Mammary microvascular endothelial cell (primary cell): ENCODE measurements around the gene RSAD1. TPM values are rescaled to one million over a fixed set of nuclear protein-coding genes. Genes with fewer than 3 reads are reported as not detected.

Source experiments
- total RNA-seq: library from RNA; depleted of rRNA; stranded (reverse); fragments of >200 nt; gene quantifications from 2 replicates; pipeline ENCODE4 v1.2.3, GENCODE V29; 2015

RSAD1 gene
- 21.6 and 21.8 TPM in 2 replicates for total RNA-seq

DNA sequence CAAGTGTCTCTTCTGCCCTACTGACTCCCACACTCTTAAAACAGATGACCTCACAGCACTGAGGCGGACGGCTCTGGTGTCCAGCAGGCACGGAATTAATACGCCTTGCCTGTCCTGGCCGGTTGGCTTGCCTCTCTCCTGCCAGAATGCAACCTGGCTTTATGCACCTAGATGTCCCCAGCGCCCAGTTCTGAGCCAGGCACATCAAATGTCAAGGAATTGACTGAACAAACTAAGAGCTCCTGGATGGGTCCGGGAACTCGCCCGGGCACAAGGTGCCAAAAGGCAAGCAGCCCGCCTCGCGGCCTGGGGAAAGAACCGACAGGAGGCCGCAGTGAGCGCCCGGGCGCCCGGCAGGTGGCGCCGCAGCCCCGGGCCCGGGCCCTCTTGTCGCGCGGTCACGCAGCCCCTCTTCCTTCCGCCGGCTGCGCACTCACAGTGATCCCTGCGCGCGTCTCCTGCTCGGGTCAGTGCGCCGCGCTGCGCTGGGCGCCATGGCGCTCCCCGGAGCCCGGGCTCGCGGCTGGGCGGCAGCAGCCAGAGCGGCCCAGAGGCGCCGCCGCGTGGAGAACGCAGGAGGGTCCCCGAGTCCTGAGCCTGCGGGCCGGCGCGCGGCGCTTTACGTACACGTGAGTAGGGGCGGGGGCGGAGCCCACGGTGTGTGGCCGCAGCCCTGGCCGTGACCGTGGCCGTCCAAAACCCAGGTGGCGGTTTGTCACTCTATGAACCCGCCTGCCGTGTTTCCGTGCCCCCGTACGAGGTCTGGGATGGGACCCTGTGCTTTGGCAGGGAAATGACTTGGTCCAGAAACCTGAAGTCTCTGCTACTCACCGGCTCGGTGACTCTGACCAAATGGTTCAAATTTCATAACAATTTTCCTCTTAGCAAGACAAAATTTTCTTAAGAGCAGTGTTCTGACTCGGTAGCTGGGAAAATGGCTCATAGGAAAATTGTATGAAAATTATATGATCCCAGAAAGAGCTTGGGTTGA lies at the start of gene RSAD1:
TSS of gene RSAD1 (plus strand) at position 470 of the 991 bp plus-strand sequence. CDS start at position 495, 25 bp downstream.

DNA sequence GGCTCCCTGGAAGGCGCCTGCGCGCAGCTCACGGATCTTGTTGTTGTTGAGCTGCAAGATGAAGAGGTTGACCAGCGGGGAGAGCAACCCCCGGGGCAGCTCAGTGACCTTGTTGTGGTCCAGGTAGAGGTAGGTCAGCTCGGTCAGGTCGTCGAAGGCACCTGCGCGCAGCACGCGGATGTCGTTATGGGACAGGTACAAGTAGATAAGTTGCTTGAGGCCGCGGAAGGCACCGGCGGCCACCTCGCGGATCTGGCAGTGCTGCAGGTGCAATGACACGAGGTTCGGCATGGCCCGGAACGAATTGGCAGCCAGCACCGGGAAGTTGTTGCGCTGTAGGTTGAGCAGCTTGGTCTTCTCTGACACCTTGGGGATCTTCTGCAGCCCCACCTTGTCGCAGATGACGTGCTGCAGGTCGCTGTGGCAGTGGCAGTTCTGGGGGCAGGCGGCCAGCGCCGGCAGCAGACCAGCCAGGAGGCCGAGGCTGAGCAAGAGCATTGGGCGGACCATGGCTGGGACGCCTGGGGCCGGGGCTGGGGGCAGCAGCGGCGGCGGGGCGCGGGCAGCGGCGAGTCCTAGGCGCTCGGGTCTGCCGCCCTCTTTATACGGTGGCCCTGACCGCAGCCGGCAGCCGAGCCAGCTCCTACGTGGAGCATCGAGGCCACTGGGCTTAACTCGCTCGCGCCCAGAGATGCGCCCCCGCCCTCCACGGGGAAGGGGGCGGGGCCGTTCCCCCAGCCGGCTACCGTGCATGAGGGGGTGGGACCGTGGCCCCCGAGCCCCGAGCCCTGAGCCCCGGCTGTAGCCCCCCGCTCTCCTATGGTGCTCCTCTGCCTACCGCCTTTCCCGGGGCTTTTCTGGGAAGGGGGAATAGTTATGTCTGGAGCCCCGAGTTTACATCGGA lies 10.1 kb upstream of the RSAD1 start, which contains the start of gene CHAD:
TSS of gene CHAD (minus strand) at position 577 of the 904 bp plus-strand sequence. CDS start at position 510, 67 bp downstream.

DNA sequence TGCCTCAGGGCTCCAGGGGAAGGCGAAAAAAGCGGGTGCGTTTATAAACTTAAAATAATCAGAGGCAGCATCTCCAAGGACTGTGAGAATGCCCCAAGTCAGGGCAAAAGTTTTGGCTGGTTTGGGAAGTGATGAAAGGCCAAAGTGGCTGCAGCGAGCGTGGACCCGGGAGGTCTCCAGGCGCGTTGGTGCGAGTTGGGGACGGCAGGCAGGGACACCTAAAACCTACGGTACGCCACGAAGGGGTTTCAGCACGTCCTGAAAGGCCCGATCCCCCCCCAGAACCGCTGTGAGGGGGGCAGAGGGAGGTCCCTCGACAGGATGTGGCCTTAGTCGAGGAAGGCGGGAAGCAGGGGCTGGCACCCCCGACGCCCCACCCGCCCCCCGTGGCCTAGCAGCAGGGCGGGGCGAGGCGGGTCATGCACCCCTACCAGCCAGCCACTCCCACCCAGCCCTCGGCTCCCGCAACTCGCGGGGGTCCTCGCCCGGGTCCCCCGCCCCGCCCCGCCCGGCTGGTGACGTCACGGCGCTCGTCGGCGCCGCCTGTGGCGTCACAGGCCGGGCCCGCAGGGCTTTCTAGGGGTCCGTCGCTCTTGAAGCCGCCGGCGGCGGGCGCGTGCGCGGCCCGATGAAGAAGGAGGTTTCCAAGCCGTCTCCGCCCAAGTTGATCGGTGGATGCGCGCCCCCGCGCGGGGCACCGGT lies 29.4 kb downstream of the RSAD1 start, which contains the start of gene MYCBPAP:
TSS of gene MYCBPAP (plus strand) at position 569 of the 702 bp plus-strand sequence. CDS start 236 bp downstream, outside the sequence.

DNA sequence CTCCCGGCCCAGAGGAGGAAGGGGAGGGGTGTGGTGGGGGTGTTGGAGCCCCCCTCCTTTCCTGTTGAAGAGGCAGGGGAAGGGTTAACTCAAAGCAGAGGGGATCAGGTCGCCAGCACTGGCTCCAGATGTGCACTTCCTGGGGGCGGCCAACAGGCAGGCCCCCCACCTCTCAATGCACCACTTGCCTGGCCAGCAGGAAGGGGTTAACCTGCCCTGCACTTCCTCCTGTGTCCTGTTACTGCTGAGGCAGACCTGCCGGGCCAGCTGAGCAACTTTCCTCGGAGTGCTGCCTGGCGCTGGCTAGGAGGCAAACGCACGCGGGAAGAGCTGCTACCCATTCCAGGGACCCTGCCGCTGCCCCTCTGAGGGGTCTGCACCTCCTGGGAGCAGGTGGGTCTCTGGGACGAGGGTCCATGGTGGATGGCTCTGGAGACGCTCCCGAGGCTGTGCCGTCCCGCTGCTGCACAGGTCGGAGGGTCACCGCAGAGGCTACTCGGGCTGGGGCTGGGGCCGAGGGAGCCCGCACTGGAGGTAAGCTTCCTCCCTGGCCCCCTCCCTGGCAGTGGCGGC lies 53.9 kb downstream of the RSAD1 start, which contains the start of gene EPN3:
TSS of gene EPN3 (plus strand) at position 284 of the 573 bp plus-strand sequence. CDS start 3,822 bp downstream, outside the sequence.

Other genes with a start within 250 kb of the RSAD1 start
- 0.05 and 0.07 TPM in 2 replicates for gene TMEM92, start 204.4 kb upstream of the RSAD1 start, total RNA-seq
- gene XYLT2, start 132.7 kb upstream of the RSAD1 start, total RNA-seq: 33.5 and 38.4 TPM in 2 replicates
- 88.2 and 110 TPM in 2 replicates for gene MRPL27, start 105.7 kb upstream of the RSAD1 start, total RNA-seq
- gene EME1, start 105.6 kb upstream of the RSAD1 start, total RNA-seq: 4.9 and 8.3 TPM in 2 replicates
- 212 and 225 TPM in 2 replicates for gene LRRC59, start 81.3 kb upstream of the RSAD1 start, total RNA-seq
- 11.0 and 15.7 TPM in 2 replicates for gene ACSF2, start 52.6 kb upstream of the RSAD1 start, total RNA-seq
- gene CHAD, start 10.0 kb upstream of the RSAD1 start, total RNA-seq: not detected in 2 replicates
- gene MYCBPAP, start 29.6 kb downstream of the RSAD1 start, total RNA-seq: 0.67 and 2.3 TPM in 2 replicates
- 0.10 and 0.13 TPM in 2 replicates for gene EPN3, start 53.9 kb downstream of the RSAD1 start, total RNA-seq
- gene SPATA20, start 68.3 kb downstream of the RSAD1 start, total RNA-seq: 63.4 and 103 TPM in 2 replicates
- gene CACNA1G, start 81.9 kb downstream of the RSAD1 start, total RNA-seq: not detected in 2 replicates
- gene ABCC3, start 156.0 kb downstream of the RSAD1 start, total RNA-seq: 0.64 and 1.2 TPM in 2 replicates
- 41.3 and 41.8 TPM in 2 replicates for gene ANKRD40, start 229.1 kb downstream of the RSAD1 start, total RNA-seq
- gene LUC7L3, start 240.7 kb downstream of the RSAD1 start, total RNA-seq: 19.7 and 31.1 TPM in 2 replicates